ENCODE results near the gene RPL15. TPM values are rescaled to one million over a fixed set of nuclear protein-coding genes. Genes with fewer than 3 reads are reported as not detected.
"Not testable (repeated sequence)": the region's sequence is repeated elsewhere in the genome, so short reads cannot be mapped to it uniquely, and the experiment has no call there.

RPL15 gene
- total RNA-seq, 1 donor from 2014 or later: 1,850 TPM

GRCh38 chr3:23880703-23881339 lies 36.1 kb upstream of the RPL15 start:
- H3K9me3 Mint-ChIP-seq: no peaks in the 10 kb centered on the region
- peaks cover 7% of the 10 kb centered on the region for H3K36me3 Mint-ChIP-seq (ENCODE audit: low read depth)
- DNase-seq: no peak
- H3K27me3 Mint-ChIP-seq: no peaks in the 10 kb centered on the region
- no peak overlapping the region for H3K4me3 Mint-ChIP-seq
- H3K4me1 Mint-ChIP-seq: peaks cover 4% of the 10 kb centered on the region
- intact Hi-C loops (cut with micrococcal nuclease): no loop called here
- no peak overlapping the region for H3K27ac Mint-ChIP-seq

DNA sequence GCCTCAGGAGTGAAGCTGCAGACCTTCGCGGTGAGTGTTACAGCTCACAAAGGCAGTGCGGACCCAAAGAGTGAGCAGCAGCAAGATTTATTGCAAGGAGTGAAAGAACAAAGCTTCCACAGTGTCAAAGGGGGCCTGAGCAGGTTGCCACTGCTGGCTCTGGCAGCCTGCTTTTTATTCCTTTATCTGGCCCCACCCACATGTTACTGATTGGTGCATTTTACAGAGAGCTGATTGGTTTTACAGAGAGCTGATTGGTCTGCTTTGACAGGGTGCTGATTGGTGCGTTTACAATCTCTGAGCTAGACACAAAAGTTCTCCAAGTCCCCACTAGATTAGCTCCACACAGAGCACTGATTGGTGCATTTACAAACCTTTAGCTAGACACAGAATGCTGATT lies 34.9 kb upstream of the RPL15 start:
- intact Hi-C loops (cut with micrococcal nuclease); DNase-seq; H3K27ac Mint-ChIP-seq; H3K27me3 Mint-ChIP-seq; H3K36me3 Mint-ChIP-seq (ENCODE audit: low read depth); H3K9me3 Mint-ChIP-seq; H3K4me1 Mint-ChIP-seq; H3K4me3 Mint-ChIP-seq: not testable (repeated sequence)

- intact Hi-C loops (cut with micrococcal nuclease): no loop called here
- peaks cover 7% of the 10 kb centered on the region for H3K36me3 Mint-ChIP-seq (ENCODE audit: low read depth)
- no peak overlapping the region for H3K27ac Mint-ChIP-seq
- DNase-seq: no peak
- no peaks in the 10 kb centered on the region for H3K9me3 Mint-ChIP-seq
- peaks cover 4% of the 10 kb centered on the region for H3K4me1 Mint-ChIP-seq
- H3K27me3 Mint-ChIP-seq: no peaks in the 10 kb centered on the region
- no peak overlapping the region for H3K4me3 Mint-ChIP-seq
These were observed 34.4 kb upstream of the RPL15 start for GRCh38 chr3:23882487-23882918.

GRCh38 chr3:23884481-23884880 lies 32.5 kb upstream of the RPL15 start:
- intact Hi-C loops (cut with micrococcal nuclease): no loop called here
- no peak for DNase-seq
- H3K36me3 Mint-ChIP-seq (ENCODE audit: low read depth): peaks cover 8% of the 10 kb centered on the region
- H3K9me3 Mint-ChIP-seq: no peaks in the 10 kb centered on the region
- H3K4me3 Mint-ChIP-seq: no peak overlapping the region
- H3K27me3 Mint-ChIP-seq: no peaks in the 10 kb centered on the region
- H3K4me1 Mint-ChIP-seq: peaks cover 4% of the 10 kb centered on the region
- no peak overlapping the region for H3K27ac Mint-ChIP-seq

DNA sequence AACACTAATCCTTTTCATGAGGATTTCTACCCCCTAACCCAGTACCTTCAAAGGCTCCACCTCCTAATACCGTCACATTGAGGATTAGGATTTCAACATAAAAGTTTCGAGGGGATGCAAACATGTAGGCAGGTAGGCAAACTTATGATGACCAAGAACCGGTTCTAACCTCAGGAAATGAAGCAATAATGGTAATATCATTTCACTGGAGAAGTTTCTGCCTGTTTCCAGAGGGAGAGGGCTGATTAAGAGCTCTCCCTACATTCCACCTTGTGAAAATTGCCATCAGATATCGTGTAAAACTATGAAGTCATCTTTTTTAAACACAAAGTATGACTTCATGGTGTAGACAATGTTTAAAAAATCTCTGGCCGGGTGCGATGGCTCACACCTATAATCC lies 31.7 kb upstream of the RPL15 start:
- Mint-ChIP-seq H3K4me1 (peaks cover 4% of the 10 kb centered on the region), H3K36me3 (ENCODE audit: low read depth) (peaks cover 8% of the 10 kb centered on the region), H3K27ac (no peak overlapping the region), H3K4me3 (no peak overlapping the region), H3K9me3 (no peaks in the 10 kb centered on the region), H3K27me3 (no peaks in the 10 kb centered on the region)
- intact Hi-C loops (cut with micrococcal nuclease): loop anchor here (5.0 kb wide), 1 partner anchor 112 kb away; no protein-coding TSS in a partner anchor
- no peak for DNase-seq

DNA sequence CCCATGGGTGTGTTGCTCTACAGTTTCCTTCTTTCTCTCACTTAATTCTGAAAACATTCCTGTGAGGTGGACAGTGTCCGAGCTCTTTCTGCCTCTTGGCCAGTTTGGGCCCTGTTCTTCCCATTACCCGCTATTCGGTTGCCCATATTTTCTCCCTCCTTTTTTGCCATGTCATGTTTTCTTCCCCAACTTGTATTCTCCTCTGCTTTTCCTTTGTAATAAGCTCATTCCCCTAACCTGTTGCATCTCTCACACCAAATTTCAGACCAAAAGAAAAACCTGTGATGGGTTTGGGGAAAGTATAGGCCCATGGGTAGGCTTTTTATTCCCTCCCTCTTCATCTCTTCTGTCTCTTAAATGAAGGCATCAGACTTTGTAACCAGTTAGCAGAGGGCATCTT lies 30.6 kb upstream of the RPL15 start:
- H3K27me3 Mint-ChIP-seq: no peaks in the 10 kb centered on the region
- intact Hi-C loops (cut with micrococcal nuclease): loop anchor here (5.0 kb wide), 1 partner anchor 111 kb away; no protein-coding TSS in a partner anchor
- H3K4me3 Mint-ChIP-seq: no peak overlapping the region
- DNase-seq: no peak
- H3K27ac Mint-ChIP-seq: no peak overlapping the region
- no peaks in the 10 kb centered on the region for H3K9me3 Mint-ChIP-seq
- H3K36me3 Mint-ChIP-seq (ENCODE audit: low read depth): peaks cover 8% of the 10 kb centered on the region
- peaks cover 3% of the 10 kb centered on the region for H3K4me1 Mint-ChIP-seq

DNA sequence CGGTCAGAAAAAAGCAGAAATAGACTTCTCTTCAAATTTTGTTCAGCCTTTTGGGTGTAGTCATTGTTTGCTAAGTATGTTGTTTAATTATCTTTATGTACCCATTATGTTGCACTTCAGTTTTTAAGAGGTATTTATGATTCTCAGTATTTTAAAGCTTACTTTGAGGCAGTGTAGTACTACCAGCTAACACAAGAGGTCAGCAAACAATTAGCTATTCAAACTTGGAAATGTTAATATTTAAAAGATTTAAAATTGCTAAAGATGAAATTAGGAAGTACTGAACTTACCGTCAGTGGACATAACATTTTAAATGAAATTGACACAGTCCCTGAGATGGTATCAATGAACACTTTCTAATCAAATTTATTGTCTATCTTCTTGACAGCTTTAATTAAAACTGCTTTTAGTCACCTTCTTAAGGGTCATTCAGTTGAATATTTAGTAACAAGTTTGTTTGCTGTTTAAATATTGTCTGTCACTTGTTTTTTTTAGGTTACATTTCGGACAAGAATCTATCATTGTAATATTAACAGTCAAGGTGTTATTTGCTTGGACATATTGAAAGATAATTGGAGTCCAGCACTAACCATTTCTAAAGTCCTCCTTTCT lies 28.2 kb upstream of the RPL15 start:
- intact Hi-C loops (cut with micrococcal nuclease): loop anchor here (2.0 to 5.0 kb wide), 2 partner anchors 109 to 350 kb away; no protein-coding TSS in a partner anchor
- no peak overlapping the region for H3K27ac Mint-ChIP-seq
- DNase-seq: peak; percentile 66
- no peaks in the 10 kb centered on the region for H3K4me1 Mint-ChIP-seq
- H3K9me3 Mint-ChIP-seq: no peaks in the 10 kb centered on the region
- H3K27me3 Mint-ChIP-seq: no peaks in the 10 kb centered on the region
- no peak overlapping the region for H3K4me3 Mint-ChIP-seq
- peaks cover 4% of the 10 kb centered on the region for H3K36me3 Mint-ChIP-seq (ENCODE audit: low read depth)

DNA sequence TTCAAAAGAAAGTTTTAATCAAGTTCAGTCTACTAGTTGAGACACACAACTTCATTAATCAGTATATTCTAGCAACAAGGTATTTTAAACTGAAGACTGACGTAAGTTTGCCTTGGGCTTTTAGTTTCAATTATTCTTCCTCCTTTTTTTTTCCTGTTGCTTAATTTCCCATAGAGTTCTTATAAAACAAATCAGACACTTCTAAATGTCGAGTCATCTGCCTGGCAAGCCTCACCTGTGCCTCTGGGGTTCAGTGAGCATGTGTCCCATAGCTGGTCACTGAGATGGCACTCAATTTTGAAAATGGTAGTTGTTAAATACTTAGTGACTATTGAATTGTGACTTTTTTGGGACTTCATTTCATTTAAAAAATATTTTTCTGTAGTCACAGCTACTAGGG lies 27.5 kb upstream of the RPL15 start:
- intact Hi-C loops (cut with micrococcal nuclease): loop anchor here (2.0 to 5.0 kb wide), 2 partner anchors 108 to 349 kb away; no protein-coding TSS in a partner anchor
- Mint-ChIP-seq H3K27me3 (no peaks in the 10 kb centered on the region), H3K4me1 (no peaks in the 10 kb centered on the region), H3K27ac (no peak overlapping the region), H3K4me3 (no peak overlapping the region), H3K9me3 (no peaks in the 10 kb centered on the region), H3K36me3 (ENCODE audit: low read depth) (peaks cover 8% of the 10 kb centered on the region)
- no peak for DNase-seq

DNA sequence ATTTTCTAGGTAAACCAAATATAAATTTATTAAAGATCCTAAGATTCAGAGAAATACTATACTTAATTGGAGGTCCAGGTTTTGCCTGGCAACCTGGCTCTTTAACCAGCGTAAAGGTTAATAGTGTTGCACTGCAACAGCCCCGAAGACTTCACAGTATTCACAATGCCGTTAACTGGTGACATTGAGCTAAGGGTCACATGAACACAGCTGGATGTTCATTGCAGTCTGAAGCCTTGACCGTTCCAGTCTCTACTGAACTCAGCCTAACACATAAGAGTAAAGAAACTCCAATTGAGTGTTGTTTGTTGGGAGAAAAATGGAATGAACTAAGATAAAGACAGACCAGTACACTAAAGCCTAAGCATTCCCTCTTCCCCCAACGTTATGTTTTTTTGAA lies 27.0 kb upstream of the RPL15 start:
- Mint-ChIP-seq H3K4me3 (no peak overlapping the region), H3K27ac (no peak overlapping the region), H3K4me1 (no peaks in the 10 kb centered on the region), H3K36me3 (ENCODE audit: low read depth) (peaks cover 10% of the 10 kb centered on the region), H3K9me3 (no peaks in the 10 kb centered on the region), H3K27me3 (no peaks in the 10 kb centered on the region)
- intact Hi-C loops (cut with micrococcal nuclease): loop anchor here (2.0 to 5.0 kb wide), 2 partner anchors 107 to 349 kb away; no protein-coding TSS in a partner anchor
- DNase-seq: no peak

GRCh38 chr3:23894254-23895061 lies 22.5 kb upstream of the RPL15 start:
- H3K27ac Mint-ChIP-seq: no peak overlapping the region

GRCh38 chr3:23895181-23895580 lies 21.8 kb upstream of the RPL15 start:
- peaks cover 25% of the 10 kb centered on the region for H3K36me3 Mint-ChIP-seq (ENCODE audit: low read depth)
- H3K27ac Mint-ChIP-seq: no peak overlapping the region
- H3K27me3 Mint-ChIP-seq: no peaks in the 10 kb centered on the region
- DNase-seq: no peak
- intact Hi-C loops (cut with micrococcal nuclease): no loop called here
- H3K9me3 Mint-ChIP-seq: no peaks in the 10 kb centered on the region
- H3K4me3 Mint-ChIP-seq: no peak overlapping the region
- H3K4me1 Mint-ChIP-seq: no peaks in the 10 kb centered on the region

More at GRCh38 chr3:23894254-23895061, 22.5 kb upstream of the RPL15 start:
- intact Hi-C loops (cut with micrococcal nuclease): no loop called here
- Mint-ChIP-seq H3K9me3 (no peaks in the 10 kb centered on the region), H3K27me3 (no peaks in the 10 kb centered on the region), H3K4me3 (no peak overlapping the region), H3K36me3 (ENCODE audit: low read depth) (peaks cover 24% of the 10 kb centered on the region), H3K4me1 (no peaks in the 10 kb centered on the region)
- DNase-seq: no peak

- intact Hi-C loops (cut with micrococcal nuclease): no loop called here
- Mint-ChIP-seq H3K27ac (no peak overlapping the region), H3K9me3 (no peaks in the 10 kb centered on the region), H3K4me3 (no peak overlapping the region), H3K36me3 (ENCODE audit: low read depth) (peaks cover 19% of the 10 kb centered on the region), H3K4me1 (no peaks in the 10 kb centered on the region), H3K27me3 (no peaks in the 10 kb centered on the region)
- DNase-seq: no peak
These were observed 16.2 kb upstream of the RPL15 start for GRCh38 chr3:23900744-23901143.

GRCh38 chr3:23904545-23904944 lies 12.4 kb upstream of the RPL15 start:
- intact Hi-C loops (cut with micrococcal nuclease): no loop called here
- H3K27me3 Mint-ChIP-seq: no peaks in the 10 kb centered on the region
- H3K27ac Mint-ChIP-seq: no peak overlapping the region
- H3K4me3 Mint-ChIP-seq: no peak overlapping the region
- no peak for DNase-seq
- H3K36me3 Mint-ChIP-seq (ENCODE audit: low read depth): peaks cover 12% of the 10 kb centered on the region
- H3K9me3 Mint-ChIP-seq: no peaks in the 10 kb centered on the region
- no peaks in the 10 kb centered on the region for H3K4me1 Mint-ChIP-seq

GRCh38 chr3:23909341-23909740 lies 7.6 kb upstream of the RPL15 start:
- DNase-seq: no peak
- intact Hi-C loops (cut with micrococcal nuclease): no loop called here
- peaks cover 7% of the 10 kb centered on the region for H3K36me3 Mint-ChIP-seq (ENCODE audit: low read depth)

More at GRCh38 chr3:23909341-23909740, 7.6 kb upstream of the RPL15 start:
- H3K4me1 Mint-ChIP-seq: peaks cover 2% of the 10 kb centered on the region
- no peaks in the 10 kb centered on the region for H3K27me3 Mint-ChIP-seq
- no peak overlapping the region for H3K27ac Mint-ChIP-seq
- H3K9me3 Mint-ChIP-seq: no peaks in the 10 kb centered on the region
- H3K4me3 Mint-ChIP-seq: no peak overlapping the region

Measured in activated CD4-positive, alpha-beta T cell treated with anti-CD3 and anti-CD28 coated beads, Interleukin-2, amount 10 ng/mL, durations not matched to agents 24 days and 14 days (primary cell).